GM18873 (cell line): ENCODE data around the gene NUP62.
A peak's percentile ranks its signal among the peaks of the same experiment; 100 is the strongest.

Experiments
- ATAC-seq: cut with Tn5 transposase; IDR thresholded peaks from one replicate; pipeline ENCODE4 v1.9.1; 2021; ENCODE audit warnings: mild to moderate bottlenecking, moderate library complexity, moderate number of reproducible peaks; ENCODE audit not compliant: unreplicated experiment, low FRiP score

The NUP62 gene

DNA sequence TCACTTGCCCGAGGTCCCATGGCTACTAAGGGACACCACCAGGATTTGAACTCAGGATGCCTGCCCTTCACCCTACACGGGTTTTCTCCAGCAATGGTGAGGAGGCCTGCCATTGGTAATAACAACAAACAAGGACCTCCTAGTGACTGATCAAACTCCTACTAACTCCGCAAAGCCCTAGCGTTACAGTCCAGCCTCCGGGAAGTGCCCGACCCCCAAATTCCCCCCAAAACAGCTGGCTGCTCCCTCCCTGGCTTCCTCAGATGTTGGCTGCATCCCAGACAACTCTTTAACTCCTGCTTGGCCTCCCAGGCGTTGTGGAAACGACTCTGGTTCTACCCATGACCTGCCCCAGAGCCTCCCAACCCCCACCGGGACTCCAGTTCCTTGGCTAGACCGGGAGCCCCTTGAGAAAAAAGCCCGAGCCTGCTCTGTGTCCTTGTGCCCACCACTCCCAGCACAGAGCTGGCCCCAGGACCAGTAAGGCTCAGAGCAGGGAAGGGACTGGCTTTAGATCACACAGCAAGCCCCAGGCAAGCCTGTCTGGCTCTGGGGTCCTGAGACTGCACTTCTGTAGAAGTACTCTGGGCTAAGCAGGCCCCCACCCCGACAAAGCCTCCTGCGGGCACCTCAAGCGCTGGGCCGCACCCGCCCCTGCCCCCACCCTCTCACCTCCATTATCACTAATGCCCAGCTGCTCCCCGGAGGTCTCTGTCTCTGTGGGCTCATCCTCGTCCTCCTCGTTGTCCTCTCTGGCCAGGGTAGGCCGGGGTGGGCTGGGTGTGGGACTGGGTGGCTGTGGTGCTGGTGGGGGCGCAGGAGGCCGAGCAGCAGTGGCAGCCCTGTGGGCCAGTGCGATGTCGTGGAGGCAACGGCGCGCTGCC lies 56.8 kb downstream of the NUP62 start:
- ATAC-seq, result no peak

DNA sequence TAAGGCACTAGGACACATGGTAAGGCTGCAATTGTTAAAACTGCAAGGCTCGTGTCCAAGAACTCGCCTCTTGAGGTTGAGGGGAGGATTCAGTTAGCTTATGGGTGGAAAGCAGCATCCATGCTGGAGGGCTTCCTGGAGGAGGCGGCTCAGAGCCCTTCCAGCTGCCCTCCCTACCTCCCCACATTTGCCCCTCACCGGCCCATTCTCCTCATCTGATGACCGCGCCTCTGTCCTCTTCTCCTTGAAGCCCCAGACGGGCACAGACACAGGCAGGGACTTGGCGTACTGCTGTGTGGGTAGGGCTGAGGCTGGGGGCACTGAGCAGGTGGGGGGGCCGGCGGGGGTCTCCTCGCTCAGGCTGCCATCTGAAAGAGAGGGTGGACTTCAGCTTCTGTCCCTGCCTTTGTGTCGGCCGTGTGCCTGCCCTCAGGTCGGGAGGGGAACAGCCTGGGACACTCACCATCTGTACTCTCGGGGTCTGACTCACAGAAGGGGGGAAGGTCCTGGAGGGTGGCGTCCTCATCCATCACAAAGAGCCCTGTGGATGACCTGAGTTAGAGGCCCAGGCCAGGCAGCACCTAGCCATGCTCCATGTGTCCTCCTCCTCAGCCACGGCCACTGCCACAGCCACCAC lies 57.8 kb downstream of the NUP62 start:
- ATAC-seq, result no peak

DNA sequence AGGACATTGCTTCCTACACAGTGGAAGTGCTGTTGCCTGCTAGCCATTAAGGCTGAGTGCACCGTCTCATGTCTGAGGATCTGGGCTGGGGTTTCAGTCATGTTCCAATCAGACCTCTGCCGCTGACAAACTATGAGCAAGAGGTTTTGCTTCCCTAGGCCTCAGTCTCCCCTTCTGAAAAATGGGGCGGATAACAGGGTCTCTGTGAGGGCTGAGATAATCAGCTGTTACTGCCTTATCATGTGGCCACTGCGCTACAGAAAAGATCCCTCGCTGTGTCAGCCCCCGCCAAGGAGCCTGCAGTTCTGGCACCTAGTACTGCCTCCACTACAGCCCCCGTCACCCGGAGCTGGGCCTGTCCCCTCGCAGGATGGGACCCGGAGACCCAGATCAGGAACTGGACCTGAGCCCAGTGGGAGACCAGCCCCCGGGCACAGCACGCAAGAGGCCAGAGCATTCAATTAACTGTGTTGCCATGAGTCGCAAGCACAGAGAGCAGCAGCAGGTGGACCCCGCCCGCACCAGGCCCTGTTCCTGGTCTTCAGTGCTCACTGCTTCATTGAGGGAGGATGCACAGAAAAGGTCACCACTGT lies 58.9 kb downstream of the NUP62 start:
- ATAC-seq, result no peak

DNA sequence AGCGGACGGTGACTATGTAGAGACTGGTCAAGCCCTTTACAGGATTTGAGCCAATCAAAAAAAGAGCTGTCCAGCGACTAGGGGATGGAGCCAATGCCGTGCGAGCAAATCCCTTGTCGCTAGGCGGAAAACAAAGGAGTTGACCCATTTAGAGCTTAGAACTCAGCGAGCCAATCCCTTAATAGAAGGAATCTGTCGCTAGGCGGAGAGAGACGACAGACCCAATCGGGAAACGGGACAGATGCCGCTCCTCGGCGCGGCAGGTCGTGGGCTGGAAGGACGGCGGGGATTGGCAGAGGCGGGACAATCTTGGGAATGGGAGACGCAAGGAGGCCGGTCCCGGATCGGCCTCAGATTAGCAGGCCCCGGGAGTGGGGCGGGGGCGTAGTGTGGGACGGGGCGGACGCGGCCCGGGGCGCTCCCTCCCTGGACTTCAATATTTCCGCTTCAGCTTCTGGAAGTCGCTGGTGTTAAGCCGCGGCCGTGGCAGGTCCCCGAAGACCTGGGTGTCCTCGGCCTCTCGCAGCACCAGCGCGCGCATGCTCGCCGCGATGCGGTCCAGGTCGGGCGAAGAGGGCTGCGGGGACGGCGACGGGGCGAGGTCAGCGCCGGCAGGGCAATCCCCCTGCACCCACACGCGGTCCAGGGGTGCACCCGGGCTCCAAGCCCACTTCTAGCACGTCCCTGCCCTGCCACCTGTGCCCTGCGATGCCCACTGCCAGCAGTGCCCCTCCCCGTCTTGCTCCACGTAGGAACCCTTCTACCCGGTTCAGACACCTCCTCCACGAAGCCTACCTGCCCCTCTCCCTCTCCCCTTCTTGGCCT lies 59.6 kb downstream of the NUP62 start:
- ATAC-seq, result peak; percentile 71

DNA sequence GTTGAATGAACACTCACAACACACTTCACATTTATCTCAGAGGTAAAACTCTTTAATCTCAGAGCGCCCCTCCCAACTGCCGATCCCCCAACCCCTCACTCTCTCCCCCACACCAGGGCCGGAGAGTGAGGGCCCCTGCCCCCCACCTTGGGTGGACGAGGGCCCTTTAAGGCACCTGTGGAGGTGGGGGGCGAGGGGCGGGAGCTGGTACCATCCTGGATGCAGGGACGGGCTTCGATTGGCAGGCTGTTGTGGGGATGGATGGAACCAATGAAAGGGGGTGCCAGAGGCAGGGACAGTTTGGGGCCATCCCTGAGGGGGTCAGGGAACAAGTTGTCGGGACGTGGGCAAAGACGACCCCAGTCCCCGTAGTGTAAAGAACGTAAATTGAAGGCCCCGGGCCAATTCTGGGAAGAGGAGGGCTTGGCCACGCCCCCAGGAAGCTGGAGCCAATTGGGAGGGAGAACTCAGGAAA lies 60.3 kb downstream of the NUP62 start:
- ATAC-seq, result no peak

DNA sequence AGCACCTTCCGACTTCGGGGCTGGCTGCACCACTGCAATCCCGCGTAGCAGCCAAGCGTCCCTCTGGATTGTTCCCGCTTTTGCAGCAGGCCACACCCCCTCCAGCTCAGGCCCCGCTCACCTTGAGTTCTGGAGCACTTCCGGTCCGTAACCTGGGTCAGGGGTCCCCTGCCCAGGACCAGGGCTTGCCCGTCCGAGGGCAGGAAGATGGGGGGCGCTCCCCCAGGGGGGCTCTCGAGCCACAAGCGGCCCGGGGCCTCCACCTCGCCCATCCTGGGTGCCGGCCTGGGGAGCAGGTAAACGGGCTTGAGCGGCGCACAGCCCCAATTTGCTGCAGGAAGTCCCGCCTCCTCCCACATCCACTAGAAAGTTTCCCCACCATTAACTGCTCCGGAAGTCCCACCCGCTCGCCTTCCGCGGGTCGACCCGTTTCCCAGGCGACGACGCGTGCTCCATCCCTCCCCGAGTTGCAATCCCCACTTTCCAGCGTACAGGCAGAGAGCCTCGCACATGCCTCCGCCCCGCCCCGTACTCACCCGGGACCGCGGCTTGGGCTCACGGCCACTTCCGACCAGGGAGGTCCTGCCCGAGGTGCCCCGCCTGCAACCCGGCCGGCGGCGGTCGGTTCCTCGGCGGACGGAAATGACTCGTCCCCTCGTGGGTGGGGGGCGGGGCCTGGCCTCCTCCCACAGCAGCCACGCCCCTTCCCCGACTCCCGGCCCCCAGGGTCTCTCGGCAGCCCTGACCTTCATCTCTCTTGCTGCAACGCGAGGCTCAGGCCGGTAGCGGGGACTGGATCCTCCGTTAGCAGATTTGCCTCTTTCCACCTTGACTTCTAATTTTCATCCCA lies 62.1 kb downstream of the NUP62 start, which contains the start of gene PNKP:
Gene PNKP, minus strand, starts transcription at position 644 of the 850 bp plus-strand sequence. Its CDS starts 372 bp downstream, at position 272.
- no peak for ATAC-seq

DNA sequence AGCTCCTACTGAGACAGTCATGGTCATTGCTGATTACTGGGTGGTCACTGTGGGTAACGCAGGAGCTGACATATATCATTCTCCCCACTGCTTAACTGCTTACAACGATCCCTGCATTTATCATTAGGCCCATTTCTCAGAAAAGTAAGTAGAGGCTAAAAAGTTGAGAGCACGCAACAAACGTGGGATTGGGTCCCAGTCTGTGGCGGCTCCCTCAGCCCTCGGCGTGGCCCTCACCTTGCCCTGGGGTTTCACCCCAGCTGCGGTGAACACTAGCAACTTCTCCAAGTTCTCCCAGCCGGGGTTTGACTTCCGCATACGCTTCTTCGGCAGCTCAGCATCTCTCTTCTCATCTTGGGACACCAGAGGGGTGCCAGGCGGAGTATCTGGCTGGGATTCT lies 64.4 kb downstream of the NUP62 start:
- ATAC-seq, result no peak

DNA sequence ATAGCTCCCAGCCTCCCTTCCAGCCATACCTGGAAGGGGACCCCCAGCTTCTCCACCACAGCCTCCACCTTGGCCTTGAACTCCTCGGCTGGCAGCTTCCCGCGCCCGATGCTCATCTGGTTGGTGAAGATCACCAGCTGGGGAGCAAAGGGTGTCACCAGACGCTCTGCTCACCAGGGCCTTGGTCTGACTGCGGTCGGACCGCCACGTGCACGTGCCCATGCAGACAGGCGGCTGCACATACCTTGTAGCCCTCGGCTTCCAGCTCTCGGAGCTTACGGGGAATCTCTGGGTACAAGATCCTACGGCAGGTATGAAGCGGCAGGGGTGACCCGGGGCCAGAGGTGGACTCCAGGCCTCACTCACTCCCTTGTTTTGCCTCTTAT lies 65.4 kb downstream of the NUP62 start:
- ATAC-seq, result no peak

DNA sequence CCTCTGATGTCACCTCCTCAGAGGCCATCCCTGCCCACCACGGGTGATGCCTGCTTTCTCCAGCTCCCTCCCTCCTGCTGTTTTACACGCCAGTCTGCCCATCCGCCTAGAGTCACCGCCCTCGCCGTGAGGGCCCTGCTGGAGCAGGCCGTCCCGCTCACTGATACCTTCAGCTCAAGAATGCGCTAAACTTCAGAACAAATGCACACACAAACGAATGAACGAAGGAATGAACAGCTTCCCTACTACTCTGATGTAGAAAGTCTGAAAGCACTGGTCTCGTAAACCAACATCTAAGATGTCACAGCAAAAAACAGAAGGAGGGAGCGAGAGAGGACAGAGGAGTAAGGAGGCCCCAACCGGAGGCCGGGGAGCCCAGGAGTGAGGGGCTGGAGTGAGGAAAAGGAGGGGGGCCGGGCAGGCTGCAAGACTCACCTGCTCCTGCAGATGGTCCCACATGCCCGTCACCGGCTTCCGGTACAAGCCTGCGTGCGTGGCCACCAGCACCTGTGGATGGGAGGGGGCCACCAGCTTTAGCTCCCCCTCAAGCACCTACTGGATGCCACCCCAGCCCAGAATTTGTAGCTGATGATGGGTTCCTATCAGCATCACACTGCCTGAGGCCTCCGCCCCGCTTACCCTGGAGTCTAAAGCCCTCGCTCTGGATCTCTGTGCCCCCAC lies 65.9 kb downstream of the NUP62 start:
- no peak for ATAC-seq

DNA sequence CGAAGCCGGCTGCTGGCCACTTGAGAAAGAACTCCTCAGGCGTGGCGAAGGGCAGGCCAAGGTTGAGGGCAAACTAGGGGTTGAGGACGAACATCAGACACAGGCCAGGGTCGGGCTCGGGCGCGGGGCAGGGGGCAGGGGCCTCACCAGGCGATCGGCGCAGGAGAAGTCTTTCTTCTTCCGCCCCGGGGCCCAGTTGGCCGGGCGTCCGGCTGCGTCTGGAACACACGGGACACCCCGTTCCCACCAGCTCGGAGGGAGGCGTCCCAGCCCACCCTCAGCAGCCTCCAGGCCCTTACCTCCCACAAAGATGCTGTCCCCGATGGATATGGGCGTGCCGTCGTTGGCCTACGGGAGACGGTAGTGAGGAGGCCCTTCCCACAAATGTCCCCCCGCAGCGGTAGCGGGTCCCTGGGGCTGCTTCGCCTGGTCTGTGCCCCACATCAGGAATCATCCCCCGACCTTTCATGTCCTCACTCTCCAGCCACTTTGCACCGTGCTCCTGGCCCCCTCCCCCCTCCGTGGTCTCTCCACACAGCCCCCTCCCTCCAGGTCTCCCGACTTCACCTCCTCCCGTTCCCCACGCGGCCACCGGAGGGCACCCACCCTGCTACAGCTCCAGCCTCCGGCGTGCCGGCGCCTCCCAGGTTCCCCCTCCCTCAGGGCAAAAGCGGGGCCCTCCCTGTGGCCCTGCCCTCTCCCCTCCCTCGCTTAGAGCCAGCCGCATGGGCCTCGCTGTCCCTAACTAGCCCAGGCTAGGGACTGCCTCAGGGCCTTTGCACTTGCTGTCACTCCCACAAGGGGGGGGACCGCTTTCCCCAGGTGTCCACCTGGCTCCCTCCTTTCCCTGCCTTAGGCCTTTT lies 66.7 kb downstream of the NUP62 start:
- ATAC-seq, result no peak

DNA sequence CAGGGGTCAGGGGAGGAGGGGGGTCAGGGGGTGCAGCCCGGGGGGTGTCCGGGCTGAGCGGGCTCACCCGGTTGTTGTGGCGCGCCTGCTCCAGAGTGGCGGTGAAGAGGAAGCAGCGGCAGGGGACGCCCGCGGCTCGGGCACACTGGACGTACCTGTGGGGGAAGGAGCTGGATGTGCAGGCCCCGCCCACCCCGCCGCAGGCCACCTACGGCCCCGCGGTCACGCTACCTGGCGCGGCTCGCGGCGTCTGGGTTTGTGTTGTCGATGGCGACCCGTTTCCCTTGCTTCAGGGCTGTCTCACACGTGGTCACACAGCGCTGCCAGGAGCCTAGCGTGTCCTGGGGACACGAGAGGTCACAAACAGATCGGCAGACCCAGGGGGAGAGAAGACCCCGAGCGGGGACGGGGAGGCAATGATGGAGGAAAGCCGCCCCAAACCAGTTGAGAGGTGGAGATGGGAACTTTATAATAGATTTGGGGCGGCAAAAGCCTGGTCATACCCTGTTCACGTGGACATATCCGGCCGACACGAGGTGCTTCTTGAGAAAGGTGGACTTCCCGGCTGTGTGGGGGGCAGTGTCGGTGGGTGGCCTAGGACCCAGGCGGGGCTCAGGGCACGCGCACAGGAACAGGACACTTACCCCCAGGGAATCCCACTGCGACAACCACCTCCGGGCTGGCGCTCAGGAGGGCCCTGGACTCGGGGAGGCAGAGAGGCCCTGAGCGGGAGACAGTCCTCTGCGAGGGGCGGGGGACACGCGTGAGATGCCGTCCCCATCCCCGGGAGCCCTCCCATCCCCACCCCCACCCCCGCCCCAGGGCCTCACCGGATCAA lies 67.5 kb downstream of the NUP62 start:
- ATAC-seq, result no peak

DNA sequence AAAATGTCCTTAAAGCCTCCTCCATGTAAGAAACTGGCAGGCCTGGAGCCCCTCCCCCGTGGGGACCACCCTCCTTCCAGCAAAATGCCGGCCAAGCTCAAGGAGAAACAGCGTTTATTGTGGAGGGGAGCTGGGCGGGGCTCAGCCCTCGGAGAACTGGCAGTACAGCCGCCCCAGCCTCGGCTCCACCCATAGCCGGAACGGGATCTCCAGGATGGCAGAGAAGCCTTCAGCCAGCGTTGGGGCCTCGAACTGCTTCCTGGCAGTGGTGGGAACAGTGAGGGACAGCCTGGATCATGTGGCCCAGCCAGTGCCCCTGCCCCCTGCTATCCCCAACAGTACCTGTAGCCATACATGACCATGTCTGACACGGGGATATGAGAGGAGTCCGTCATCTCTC lies 68.2 kb downstream of the NUP62 start:
- no peak for ATAC-seq

DNA sequence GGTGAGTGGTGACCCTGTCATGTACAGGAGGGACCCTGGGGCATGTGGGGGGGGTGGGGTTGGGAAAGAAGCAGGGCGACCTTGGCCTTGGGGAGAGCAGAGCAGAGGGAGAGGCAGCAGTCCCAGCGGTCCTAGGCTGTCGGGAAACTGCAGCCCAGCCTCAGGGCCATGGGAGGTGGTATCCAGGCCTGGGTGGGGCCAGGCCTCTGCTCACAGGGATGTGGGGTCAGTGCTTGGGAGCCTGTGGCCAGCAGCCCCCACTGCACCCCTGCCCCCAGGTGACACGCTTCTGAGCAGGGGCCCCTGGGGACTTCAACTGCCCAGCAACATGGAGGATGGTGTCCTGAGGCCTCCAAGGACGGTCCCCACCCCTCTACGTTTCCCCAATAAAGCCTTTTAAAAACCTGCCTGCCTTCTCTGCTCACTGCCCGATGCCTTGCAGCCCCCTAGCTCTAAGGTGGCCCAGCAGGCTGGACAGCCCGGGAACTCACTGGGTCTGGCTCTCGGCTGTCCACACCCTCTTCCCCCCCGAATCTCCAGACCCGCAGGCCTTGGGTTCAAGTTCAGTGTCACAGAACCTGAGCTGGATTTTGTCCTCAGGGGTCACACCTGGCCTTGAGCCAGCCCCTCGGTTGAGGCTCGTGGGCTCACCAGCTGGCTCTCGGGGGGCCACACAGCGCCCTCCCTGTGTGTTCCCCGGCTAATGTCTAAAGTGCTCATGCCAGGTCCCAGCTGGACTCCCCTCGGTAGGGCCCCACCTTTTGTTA lies 68.8 kb downstream of the NUP62 start:
- ATAC-seq, result no peak

DNA sequence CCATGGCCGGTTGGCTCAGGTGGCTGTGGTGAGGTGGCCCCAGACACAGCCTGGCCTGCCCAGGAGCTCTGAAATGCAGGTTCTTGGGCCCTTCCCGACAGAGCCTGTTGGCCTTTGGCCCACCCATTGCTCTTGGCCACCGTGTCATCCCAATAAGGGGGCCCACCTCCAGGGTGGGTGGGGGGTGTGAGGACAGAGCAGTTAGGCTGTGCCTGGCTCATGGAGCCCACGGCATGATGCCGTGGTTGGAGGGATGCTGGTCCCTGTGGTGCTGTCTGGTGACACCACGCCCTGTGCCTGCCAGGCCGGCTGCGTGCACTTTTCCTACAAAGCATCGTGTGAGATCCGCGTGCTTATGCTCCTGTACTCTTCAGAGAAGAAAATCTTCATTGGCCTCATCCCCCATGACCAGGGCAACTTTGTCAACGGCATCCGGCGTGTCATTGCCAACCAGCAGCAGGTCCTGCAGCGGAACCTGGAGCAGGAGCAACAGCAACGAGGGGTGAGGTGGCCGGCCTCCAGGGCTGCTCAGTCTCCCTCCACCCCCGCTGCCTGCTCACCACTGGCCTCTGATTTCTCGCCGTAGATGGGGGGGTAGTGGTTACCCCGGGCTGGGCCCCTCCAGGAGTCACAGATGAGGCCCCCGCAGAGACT lies 69.5 kb downstream of the NUP62 start:
- ATAC-seq, result no peak

DNA sequence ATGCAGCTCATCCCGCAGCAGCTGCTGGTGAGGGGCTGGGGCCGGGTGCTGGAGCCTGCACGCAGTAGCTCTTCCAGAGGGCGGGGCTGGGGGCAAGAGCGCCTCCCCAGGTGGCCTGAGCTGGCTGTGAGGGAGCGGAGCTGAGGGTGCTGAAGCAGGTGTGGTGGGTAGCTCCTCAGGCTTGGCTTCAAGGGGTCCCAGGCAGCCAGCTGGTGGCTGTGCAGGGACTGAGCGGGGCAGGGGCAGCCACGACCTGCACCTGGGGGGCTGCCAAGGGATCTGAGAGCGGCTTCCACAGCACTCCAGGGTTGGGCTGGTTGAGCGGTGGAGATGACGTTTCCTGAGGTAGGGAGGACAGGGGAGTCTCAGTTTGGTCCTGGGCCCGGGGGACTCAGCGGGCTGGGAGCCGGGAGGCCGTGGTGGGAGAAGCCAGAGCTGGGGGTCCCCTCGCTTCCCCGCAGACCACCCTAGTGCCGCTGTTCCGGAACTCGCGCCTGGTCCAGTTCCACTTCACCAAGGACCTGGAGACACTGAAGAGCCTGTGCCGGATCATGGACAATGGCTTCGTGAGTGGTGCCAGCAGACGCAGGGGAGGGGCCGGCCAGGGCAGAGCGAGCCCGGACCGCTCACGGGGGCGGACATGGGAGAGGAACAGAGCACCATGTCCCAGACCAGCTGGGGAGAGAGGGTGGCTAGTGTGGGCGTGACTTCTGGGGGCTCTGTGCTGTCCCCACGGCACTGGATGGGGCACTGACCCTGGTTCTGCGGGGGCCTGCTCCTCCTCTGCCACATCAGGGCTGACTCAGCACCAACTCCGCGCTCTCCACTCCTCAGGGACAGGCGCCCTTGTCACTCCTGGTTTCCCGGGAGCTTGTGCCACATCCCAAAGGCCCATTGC lies 71.0 kb downstream of the NUP62 start:
- ATAC-seq, result no peak
